Esophagus (tissue), 2 donors: ENCODE results near the gene RAD51B. TPM values are rescaled to one million over a fixed set of nuclear protein-coding genes. Genes with fewer than 3 reads are reported as not detected.

ENCODE experiments used
- H3K27ac ChIP-seq, 2 donors: one replicate each; pipeline ENCODE4 v1.5.1; 2013; ENCODE audit warnings: low read depth in 2 of 2, mild to moderate bottlenecking in 2 of 2, inconsistent platforms in 1 of 2, low read length in 1 of 2, moderate library complexity in 1 of 2
- H3K27me3 ChIP-seq, 2 donors: one replicate each; pipeline ENCODE4 v1.6.1; 2013; ENCODE audit warnings: low read length in 2 of 2, control low read depth in 1 of 2, mild to moderate bottlenecking in 1 of 2; ENCODE audit not compliant: insufficient read depth in 2 of 2, control insufficient read depth in 1 of 2
- H3K36me3 ChIP-seq, 2 donors: one replicate each; pipeline ENCODE4 v1.6.1; 2013; ENCODE audit warnings: low read length in 1 of 2; ENCODE audit not compliant: control insufficient read depth in 2 of 2, insufficient read depth in 2 of 2
- H3K4me1 ChIP-seq, 2 donors: one replicate each; pipeline ENCODE4 v1.6.1; 2013; ENCODE audit warnings: low read length in 1 of 2; ENCODE audit not compliant: control insufficient read depth in 2 of 2, insufficient read depth in 2 of 2
- H3K4me3 ChIP-seq, 2 donors: one replicate each; pipeline ENCODE4 v1.5.1; 2013; ENCODE audit warnings: low read length in 2 of 2, mild to moderate bottlenecking in 2 of 2, low read depth in 1 of 2, moderate library complexity in 1 of 2
- H3K9me3 ChIP-seq, 2 donors: one replicate each; pipeline ENCODE4 v1.6.1; 2013; ENCODE audit warnings: mild to moderate bottlenecking in 2 of 2, low read depth in 1 of 2, low read length in 1 of 2, moderate library complexity in 1 of 2; ENCODE audit not compliant: control insufficient read depth in 2 of 2, insufficient read depth in 1 of 2
- WGBS, 2 donors: extraction: QIAGEN DNeasy Blood & Tissue Kit; methylation state at CpG; one replicate each; pipeline ENCODE4 v1.1.7; 2013; 5-methylcytosine and 5-hydroxymethylcytosine counted together
- polyA plus RNA-seq, 2 donors: library from polyadenylated mRNA; stranded (reverse); fragments of 200-250 nt; gene quantifications; one replicate each; pipeline ENCODE4 v1.2.3, GENCODE V29; 2013
- donor health status: healthy with polysubstance abuse.
- donor health status: Bipolar disorder and iron deficiency.

Gene RAD51B
- polyA plus RNA-seq, 2 donors, result 3.2 to 4.0 TPM

DNA sequence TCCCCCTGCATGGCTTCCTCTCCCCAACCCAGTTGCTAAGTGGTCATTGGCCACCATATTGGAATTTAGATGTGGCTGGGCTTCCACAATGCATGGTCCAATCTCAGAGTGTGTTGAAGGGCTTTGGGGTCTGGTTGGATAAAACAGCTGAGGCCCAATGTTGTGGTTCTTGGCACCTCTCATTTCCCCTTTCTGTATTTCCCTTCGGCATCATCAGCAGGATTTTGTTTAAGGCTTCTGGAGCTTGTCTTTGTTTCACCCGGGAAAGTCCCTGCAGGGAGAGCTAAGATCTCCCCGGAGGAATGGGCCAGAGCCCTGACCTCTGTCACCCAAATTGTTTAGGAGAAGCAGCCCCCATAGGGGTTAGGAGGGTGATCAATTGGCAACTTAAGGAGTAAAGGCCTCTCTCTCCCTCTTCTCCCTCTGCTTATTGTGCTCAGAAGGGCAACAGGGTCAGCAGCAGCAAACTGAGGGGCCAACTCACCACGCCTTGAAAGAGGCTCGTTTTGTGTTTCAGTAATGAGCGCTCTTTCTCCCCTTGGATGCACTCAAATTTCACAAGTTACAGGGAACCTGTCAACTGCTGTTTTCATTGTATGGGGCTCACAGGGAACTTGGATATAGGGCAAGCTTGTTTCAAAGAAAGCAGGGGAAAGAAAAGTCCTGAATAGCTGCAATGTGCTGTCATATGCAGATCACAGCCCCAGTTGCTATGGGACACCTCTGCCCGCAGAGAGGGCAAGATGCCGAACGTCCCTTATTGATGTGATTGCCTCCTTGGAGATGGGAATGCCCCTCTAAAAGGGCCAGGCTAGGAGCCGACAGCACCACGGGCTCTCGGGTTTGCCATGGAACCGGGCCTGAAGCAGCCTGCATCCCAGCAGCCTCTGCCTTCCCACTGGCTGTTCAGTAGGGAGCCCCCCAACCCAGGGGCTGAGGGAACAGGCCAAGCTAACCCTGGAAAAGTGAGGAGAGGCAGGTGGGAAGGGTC, 749.6 kb downstream of the RAD51B start:
- Histone ChIP-seq H3K36me3 (no peaks in the 10 kb centered on the region), H3K9me3 (no peaks in the 10 kb centered on the region), H3K27ac (peak overlapping the region in 1 of 2 donors; percentile 38), H3K4me3 (no peak overlapping the region), H3K4me1 (peaks cover 2 to 15% of the 10 kb centered on the region in 2 donors), H3K27me3 (no peaks in the 10 kb centered on the region)
- WGBS, 2 donors, result 79 to 83% methylated on average over 13 of the region's 13 CpGs

DNA sequence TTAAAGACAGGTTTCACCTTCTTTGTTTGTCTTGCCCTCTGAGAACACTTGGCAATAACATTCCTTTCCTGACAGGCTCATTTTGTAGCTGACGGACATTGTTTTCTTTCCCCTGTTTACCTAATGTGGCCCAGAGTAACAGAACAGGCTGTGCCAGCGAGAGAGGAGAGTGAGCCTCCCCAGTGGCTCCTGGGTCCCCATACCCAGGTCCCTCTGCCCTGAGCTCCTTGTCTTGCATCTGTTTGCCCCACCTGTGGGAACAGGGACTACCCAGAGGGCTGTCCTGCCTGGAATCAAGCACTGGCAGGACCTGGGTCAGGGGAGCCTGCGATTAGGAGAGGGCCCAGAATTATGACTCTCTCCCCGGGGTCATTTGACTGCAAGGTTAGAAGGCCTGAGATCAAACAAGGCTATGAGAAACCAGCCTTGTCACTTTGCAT, 750.4 kb downstream of the RAD51B start:
- no peaks in the 10 kb centered on the region for H3K9me3 ChIP-seq
- peak overlapping the region in 1 of 2 donors; percentile 38 for H3K27ac ChIP-seq
- WGBS, 2 donors, result 69 to 72% methylated on average over 4 of the region's 4 CpGs
- H3K27me3 ChIP-seq, result no peaks in the 10 kb centered on the region
- no peak overlapping the region for H3K4me3 ChIP-seq
- peaks cover 2 to 11% of the 10 kb centered on the region in 2 donors for H3K4me1 ChIP-seq
- no peaks in the 10 kb centered on the region for H3K36me3 ChIP-seq

DNA sequence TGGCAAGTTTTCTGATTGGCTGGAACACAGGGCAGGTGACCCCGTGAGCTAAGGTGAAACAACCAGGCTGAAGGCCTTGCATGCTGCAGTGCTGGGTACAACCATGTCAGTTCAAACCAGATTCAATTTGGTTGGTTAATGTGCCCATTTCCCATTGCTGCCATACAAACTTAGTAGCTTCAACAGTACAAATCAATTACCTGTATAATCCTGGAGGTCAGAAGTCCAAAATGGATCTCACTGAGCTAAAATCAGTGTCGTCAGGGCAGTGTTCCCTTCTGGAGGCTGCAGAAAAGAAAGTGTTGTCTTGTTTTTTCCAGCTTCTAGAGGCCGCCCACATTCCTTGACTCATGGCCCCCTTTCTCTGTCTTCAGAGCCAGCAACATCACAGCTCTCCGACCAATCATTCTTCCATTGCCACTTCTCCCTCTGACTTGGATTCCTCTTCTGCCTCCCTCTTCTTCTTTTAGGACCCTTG, 751.6 kb downstream of the RAD51B start:
- Histone ChIP-seq H3K9me3 (no peaks in the 10 kb centered on the region), H3K4me3 (no peak overlapping the region), H3K27me3 (no peaks in the 10 kb centered on the region), H3K36me3 (no peaks in the 10 kb centered on the region), H3K27ac (no peak overlapping the region), H3K4me1 (peaks cover 2 to 8% of the 10 kb centered on the region in 2 donors)
- 97 to 99% methylated on average over 4 of the region's 4 CpGs for WGBS, 2 donors

DNA sequence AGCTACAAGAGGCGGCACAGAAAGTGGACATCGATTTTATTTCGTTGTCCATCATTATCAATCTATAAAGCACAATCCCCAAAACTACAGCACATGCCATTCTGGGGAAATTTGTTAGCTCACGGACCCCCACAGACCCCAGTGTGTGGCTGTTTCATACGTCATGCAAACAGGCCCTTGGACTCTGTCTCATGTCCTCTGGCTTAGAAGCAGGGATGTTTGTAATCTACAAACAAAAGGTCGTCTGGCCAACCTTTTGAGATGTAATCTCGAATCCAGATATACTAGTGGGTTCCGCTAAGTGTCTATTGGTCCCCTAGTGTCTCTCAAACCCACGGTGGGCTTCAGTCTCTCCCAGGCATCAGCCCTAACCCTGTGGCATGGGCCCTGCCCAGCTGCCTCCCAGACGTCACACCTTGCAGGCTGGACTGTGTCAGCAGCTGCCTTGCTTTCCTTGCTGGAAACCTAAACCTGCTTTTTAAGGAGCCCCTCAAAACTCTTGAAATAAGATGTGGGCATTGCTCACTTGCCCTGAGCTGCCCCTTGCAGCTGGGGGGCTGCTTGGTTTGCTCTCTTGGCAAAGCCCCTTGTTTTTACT, 752.4 kb downstream of the RAD51B start:
- no peak overlapping the region for H3K27ac ChIP-seq
- H3K36me3 ChIP-seq, result no peaks in the 10 kb centered on the region
- H3K9me3 ChIP-seq, result no peaks in the 10 kb centered on the region
- 83 to 85% methylated on average over 10 of the region's 10 CpGs for WGBS, 2 donors
- no peak overlapping the region for H3K4me3 ChIP-seq
- peaks cover 2 to 6% of the 10 kb centered on the region in 2 donors for H3K4me1 ChIP-seq
- H3K27me3 ChIP-seq, result no peaks in the 10 kb centered on the region

DNA sequence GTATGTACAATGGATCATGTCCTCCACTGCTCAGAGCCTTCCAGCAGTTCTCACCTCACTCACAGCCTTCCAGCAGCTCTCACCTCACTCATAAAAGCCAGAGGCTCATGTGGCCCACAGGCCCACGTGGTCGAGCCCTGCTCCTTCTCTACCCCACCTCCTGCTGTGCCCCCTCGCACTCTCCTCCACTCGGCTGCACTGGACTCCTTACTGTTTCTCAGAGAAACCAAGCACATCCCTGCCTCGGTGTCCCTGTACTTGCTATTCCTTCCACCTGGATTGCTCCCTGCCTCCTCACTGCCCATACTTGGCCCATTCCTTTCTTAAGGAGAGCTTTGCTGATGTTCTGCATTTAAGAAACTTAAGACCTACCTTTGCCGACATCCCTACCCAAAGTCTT, 753.5 kb downstream of the RAD51B start:
- Histone ChIP-seq H3K27ac (no peak overlapping the region), H3K36me3 (no peaks in the 10 kb centered on the region), H3K9me3 (no peaks in the 10 kb centered on the region), H3K4me3 (no peak overlapping the region), H3K4me1 (peaks cover 2 to 6% of the 10 kb centered on the region in 2 donors), H3K27me3 (no peaks in the 10 kb centered on the region)
- 93% methylated on average over 6 of the region's 6 CpGs for WGBS, 2 donors

DNA sequence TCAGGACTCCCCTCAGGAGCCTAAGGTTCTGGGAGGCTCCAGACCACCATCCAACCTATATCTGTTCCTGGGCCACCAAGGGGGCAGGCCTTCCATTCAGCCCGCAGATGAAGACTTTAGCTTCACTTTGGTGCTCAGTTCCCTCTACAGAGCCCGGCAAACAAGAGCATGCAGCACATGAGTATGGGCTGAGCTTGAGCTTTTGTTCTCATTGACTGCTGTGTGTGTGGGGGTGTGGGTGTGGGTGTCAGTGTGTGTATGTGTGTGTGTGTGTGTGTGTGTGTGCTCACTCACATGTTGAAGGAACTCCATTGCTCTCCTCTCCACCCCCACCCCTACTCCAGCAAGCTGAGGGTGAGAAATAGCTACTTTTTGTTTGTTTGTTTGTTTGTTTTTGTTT, 754.1 kb downstream of the RAD51B start:
- no peaks in the 10 kb centered on the region for H3K27me3 ChIP-seq
- H3K36me3 ChIP-seq, result no peaks in the 10 kb centered on the region
- WGBS, 2 donors, result 92 to 98% methylated on average over 2 of the region's 2 CpGs
- no peak overlapping the region for H3K27ac ChIP-seq
- peaks cover 2 to 6% of the 10 kb centered on the region in 2 donors for H3K4me1 ChIP-seq
- H3K9me3 ChIP-seq, result no peaks in the 10 kb centered on the region
- no peak overlapping the region for H3K4me3 ChIP-seq

DNA sequence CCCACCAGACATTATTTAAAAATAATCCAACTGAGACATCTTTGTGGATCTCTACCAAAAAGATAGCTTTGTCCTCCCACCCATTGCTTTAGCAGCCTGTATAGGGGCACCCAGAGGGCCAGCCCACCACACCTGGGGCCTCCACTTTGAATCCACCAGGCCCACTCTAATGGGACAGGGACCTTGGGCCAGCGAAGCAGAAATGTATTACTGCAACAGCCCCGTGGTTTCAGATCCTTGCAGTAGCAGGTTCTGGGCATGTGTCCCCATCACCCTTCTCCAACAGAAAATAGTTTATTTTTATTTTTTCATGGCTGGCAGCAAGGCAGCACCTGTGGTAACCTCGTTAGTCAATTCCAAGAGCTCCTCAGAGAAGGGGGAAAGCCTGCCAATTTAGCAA, 754.9 kb downstream of the RAD51B start:
- no peaks in the 10 kb centered on the region for H3K9me3 ChIP-seq
- 79 to 80% methylated on average over 3 of the region's 3 CpGs for WGBS, 2 donors
- H3K27me3 ChIP-seq, result no peaks in the 10 kb centered on the region
- peaks cover 2 to 6% of the 10 kb centered on the region in 2 donors for H3K4me1 ChIP-seq
- H3K36me3 ChIP-seq, result no peaks in the 10 kb centered on the region
- no peak overlapping the region for H3K4me3 ChIP-seq
- no peak overlapping the region for H3K27ac ChIP-seq

DNA sequence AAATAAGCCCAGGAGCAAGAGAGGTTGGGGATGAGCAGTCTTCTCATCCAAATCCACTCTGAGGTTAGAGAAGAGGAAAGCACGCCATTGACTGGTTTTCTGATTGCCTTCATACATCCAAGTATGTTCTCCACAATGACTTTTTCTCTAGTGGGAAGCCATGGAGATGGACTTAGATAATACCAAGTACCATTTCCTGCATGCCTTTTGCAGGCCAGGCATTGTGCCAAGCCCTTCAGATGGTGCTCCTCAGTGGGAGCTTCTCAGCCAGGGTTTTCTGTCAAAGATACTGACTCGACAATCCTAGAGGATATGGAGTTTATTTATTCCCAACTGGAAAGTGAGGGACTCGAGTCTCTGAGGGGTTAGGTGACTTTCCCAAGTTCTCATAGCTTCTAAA, 755.3 kb downstream of the RAD51B start:
- H3K9me3 ChIP-seq, result no peaks in the 10 kb centered on the region
- whole genome bisulfite sequencing, 2 donors, result 79 to 81% methylated on average over 3 of the region's 3 CpGs
- H3K36me3 ChIP-seq, result no peaks in the 10 kb centered on the region
- no peaks in the 10 kb centered on the region for H3K27me3 ChIP-seq
- H3K4me1 ChIP-seq, result peaks cover 0 to 1% of the 10 kb centered on the region in 2 donors
- H3K4me3 ChIP-seq, result no peak overlapping the region
- H3K27ac ChIP-seq, result no peak overlapping the region

DNA sequence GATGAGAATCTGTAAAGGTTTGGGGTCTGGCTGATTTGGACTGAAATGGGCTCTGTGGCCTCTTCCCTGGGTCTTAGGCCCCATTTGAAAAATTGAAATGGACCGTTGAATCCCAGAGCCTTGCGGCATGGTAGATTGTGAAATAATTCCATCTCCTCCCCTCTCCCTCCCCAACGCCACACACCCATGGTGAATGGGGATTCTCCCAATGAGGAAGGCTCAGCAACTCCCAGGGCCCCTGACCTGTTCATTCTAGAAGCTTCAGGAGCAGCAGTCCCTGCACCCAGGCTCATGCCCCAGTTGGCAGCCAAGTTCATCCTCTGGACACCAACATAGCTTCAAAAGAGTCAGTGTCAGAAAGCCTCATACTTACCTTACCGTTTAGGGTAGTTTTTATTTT, 755.8 kb downstream of the RAD51B start:
- Histone ChIP-seq H3K4me1 (no peaks in the 10 kb centered on the region), H3K27ac (no peak overlapping the region)
- WGBS, 2 donors, result 70 to 93% methylated on average over 4 of the region's 4 CpGs

More for the DNA sequence above, 755.8 kb downstream of the RAD51B start:
- no peak overlapping the region for H3K4me3 ChIP-seq
- no peaks in the 10 kb centered on the region for H3K27me3 ChIP-seq
- no peaks in the 10 kb centered on the region for H3K9me3 ChIP-seq
- no peaks in the 10 kb centered on the region for H3K36me3 ChIP-seq
